ENCODE results near the gene COL20A1. TPM values are rescaled to one million over a fixed set of nuclear protein-coding genes. Genes with fewer than 3 reads are reported as not detected.

COL20A1 gene
- total RNA-seq, 1 donor from 2014 or later = 4.1 TPM

DNA sequence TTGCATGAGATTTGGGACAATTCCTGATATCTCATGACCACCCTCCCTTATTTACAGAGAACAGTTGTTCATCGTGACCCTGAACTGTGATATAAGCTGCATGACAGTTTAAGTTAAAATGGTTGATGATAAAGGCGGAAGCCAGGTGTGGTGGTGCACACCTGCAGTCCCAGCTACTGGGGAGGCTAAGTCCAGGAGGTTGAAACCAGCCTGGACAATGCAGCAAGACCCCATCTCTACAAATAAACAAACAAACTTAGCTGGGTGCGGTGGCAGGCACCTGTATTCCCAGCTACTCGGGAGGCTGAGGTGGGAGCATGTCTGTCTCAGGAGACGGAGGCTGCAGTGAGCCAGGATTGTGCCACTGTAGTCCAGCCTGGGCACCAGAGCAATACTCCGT is 24.1 kb downstream of the COL20A1 start:
- FAIRE-seq (no peak), DNase-seq (ENCODE audit: low spot score in 2 of 2) (no peak)

GRCh38 chr20:63317601-63318291 is 24.8 kb downstream of the COL20A1 start:
- DNase-seq (ENCODE audit: low spot score in 2 of 2) (no peak), FAIRE-seq (no peak)

DNA sequence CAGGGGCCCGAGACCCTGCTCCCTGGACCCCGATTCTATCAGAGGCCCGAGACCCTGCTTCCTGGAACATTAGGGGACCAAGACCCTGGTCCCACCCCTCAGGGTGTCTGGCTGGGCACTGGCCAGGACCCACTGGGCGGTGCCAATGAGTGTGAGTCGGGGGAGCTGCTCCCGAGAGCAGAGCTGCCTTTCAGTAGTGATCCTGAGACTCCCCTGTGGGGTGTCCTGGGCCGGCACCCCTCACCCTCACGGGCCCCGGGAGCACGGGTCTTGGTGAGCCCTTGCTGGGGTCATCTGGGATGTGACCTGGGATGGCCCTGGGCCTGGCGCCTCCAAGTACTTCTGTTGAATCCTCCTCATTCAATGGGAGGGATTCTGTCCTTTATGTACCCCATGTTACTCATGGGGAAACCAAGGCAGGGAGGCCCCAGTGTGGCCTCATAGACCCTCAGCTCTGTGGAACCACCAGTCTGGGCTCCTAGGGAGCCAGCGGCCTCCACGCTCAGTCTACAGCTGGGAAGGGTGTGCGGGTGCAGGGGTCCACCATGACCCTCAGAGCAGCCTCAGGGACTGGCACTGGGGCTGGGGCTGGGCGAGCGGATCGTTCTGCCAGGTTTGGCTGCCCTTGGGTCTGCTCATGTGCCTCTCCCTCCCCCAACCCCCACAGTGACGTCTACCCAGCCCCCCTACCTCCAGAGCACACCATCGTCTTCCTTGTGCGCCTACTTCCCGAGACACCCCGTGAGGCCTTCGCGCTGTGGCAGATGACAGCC is 25.6 kb downstream of the COL20A1 start:
- DNase-seq (ENCODE audit: low spot score in 2 of 2) (no peak), FAIRE-seq (no peak)

GRCh38 chr20:63319164-63320040 is 26.4 kb downstream of the COL20A1 start:
- DNase-seq (ENCODE audit: low spot score in 2 of 2) (no peak), FAIRE-seq (no peak)

DNA sequence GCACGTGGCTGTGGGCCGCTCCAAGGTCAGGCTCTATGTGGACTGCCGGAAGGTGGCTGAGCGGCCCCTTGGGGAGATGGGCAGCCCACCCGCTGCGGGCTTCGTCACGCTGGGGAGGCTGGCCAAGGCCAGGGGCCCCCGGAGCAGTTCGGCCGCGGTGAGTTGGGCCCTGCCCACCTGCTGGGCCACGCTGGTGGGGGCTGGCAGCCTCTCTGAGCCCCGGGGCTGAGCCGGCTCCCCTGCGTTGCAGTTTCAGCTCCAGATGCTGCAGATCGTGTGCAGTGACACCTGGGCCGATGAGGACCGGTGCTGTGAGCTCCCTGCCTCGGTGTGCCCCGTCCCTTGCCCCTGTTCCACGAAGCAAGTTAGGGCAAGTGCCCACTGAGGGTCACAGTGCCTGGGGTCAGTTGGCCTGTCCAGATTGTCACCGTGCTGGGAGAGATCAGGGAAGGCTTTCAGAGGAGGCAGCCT is 27.1 kb downstream of the COL20A1 start:
- FAIRE-seq (no peak), DNase-seq (ENCODE audit: low spot score in 2 of 2) (no peak)

DNA sequence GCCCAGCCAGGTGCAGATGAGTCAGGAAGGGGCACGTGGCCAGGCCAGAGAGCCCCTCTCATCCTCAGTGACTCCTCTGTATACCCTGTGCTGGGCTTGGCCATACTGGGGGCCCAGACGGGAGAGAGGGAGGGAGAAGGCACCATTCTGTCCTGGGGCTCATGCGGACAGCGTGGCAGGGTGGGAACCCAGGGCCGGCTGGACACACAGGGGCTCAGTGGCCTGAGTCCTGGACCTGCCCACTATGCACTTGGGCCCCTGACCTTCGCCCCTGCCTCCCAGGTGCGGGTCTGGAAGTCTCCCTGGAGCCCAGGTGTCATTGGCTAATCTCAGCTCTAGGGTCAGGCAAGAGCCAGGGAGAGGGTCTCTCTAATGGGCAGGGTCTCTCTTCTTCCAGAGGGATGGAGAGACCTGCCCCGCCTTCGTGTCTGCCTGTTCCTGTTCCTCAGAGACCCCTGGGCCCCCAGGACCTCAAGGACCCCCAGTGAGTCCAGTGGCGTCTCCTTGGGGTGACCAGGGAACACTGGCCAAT is 27.7 kb downstream of the COL20A1 start:
- FAIRE-seq = no peak
- DNase-seq (ENCODE audit: low spot score in 2 of 2) = no peak

- DNase-seq (ENCODE audit: low spot score in 2 of 2) = no peak
- no peak for FAIRE-seq
Measured at GRCh38 chr20:63321148-63321831, 28.3 kb downstream of the COL20A1 start.

- DNase-seq (ENCODE audit: low spot score in 2 of 2) = no peak
- no peak for FAIRE-seq
Measured at GRCh38 chr20:63322146-63322932, 29.4 kb downstream of the COL20A1 start.

- FAIRE-seq (no peak), DNase-seq (ENCODE audit: low spot score in 2 of 2) (no peak)
Measured at GRCh38 chr20:63322933-63323273, 29.9 kb downstream of the COL20A1 start.

DNA sequence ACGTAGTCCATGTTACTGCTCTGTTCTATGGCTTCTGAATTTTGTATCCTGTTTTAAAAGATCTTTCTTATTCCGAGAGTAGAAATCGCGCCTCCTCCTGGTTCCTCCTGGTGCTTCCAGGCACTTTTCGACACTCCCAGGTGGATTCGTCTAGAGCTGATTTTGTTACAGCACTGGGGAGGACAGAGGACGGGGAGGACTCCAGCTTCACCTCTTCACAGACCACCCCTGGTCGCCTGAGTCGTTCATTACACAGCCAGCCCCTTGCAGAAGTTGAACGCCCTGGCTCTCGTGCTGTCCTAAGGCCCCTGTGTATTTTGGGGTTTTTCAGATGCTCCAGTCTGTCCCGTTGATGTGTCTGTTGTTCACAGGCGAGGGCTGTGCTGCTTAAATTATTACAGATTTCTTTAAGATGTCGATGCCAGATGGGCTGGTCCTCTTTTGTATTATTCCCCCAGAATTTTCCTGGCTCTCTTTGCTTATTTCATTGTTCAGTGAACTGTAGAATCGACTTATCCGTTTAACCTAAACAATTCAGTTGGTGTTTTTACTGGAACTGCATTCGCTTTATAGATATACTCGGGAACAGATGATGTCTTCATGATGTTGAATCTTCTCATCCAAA is 30.5 kb downstream of the COL20A1 start:
- DNase-seq (ENCODE audit: low spot score in 2 of 2) (no peak), FAIRE-seq (no peak)

DNA sequence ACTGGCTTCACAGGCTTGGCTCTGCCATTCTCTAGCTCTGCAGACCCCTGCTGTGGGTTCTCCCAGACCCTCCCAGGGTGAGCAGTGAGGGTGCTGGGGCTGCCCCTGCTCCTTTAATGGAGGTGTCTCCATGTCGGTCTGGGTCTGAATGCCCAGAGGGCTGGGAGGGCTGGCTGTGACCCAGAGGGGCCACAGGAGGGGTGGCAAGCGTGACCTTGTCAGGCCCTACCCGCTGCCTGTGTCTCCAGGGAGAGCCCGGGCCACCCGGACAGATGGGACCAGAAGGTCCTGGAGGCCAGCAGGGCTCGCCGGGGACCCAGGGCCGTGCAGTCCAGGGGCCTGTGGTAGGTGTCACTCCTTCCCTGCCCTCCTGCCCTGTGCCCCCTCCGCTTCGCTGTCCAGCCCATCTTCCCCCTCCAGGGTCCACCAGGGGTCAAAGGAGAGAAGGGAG is 32.1 kb downstream of the COL20A1 start:
- no peak for FAIRE-seq
- DNase-seq (ENCODE audit: low spot score in 2 of 2) = no peak

DNA sequence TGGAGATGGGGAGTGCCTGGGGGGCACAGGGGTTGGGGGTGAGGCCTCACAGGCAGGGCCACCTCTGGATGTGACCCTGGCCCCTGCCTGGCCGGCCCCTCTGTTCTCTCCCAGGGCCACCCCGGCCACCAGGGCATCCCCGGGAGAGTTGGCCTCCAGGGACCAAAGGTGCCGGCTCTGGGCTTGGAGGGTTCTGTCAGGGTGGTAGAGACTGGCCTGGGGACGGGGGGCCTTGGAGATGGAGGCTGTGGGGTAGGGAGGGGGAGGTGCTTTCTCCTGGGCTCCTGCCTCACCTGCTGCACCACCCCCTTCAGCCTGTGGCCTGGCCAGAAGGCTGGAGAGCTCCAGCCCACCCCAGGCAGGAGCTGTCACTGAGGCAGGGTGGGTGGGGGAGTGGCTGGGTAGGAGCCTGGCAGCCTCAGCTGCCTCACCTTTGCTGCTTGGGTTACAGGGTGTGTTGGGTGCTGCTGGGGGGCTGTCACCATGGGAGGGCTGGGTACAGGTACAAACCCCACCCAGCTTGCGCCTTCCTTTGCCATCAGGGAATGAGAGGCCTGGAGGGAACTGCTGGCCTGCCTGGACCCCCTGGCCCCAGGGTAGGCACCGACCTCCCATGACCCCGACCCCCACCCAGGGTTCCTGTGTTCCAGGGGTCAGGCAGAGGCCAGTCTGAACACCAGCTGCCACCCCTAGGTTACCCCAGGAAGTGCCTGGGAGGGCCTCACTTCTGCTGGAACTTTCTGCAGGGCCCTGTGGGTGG is 32.7 kb downstream of the COL20A1 start:
- FAIRE-seq (no peak), DNase-seq (ENCODE audit: low spot score in 2 of 2) (no peak)

DNA sequence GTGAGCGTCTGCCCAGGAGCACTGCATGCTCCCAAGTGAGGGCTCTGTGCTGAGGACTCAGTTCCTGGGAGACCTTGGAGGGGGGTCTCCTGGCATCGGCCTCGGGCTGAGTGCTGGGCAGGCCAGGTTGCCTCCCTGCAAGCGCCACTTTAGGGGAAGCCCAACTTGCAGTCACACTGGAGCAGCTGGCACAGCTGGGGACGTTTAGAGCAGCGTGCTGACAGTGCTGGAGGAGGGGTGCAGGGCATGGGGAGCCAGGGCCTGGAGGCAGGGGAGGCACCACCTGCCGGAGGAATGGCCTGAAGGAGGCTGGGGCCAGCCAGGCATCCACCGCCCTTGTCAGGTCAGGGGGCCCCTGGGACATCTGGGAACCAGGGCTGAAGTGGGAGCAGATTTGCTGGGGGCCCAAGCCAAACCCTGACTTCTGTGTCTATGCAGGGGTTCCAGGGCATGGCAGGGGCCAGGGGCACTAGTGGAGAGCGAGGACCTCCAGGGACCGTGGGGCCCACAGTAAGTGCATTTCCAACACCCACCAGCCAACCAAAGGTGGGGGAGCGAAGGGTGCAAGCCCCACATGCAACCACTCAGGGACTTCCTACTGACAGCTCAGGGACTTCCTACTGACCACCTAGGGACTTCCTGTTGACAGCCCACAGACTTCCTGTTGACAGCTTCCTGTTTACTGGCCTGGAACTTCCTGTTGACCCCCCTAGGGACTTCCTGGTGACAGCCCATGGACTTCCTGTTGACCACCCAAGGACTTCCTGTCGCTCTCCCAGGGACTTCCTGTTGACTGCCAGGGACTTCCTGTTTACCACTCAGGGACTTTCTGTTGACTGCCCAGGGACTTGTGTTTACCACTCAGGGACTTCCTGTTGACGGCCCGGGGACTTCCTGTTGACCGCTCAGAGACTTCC is 33.6 kb downstream of the COL20A1 start:
- no peak for DNase-seq (ENCODE audit: low spot score in 2 of 2)
- FAIRE-seq = no peak

DNA sequence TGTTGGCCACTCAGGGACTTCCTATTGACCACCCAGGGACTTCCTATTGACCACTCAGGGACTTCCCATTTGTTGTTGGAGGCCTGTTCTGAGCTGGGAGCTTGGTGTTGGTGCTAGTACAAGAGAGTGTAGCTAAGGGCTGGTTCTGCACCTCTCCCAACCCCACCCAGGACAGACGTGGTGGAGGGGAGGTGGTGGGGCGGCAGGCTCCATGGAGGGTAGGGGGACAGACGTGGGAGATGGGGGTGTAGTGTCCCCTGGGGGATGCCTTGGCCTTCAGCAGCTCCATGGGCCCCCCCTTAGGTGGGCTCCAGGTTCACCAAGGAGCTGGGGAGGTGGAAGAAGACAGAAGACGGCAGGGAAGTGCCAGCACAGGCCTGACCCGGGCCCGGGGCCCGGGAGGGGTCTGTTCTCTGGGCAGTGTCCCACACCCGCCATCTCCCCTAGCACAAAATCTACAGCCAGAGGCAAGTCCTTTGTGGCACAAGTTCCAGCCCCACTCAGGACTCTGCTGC is 34.3 kb downstream of the COL20A1 start:
- DNase-seq (ENCODE audit: low spot score in 2 of 2) (no peak), FAIRE-seq (no peak)

DNA sequence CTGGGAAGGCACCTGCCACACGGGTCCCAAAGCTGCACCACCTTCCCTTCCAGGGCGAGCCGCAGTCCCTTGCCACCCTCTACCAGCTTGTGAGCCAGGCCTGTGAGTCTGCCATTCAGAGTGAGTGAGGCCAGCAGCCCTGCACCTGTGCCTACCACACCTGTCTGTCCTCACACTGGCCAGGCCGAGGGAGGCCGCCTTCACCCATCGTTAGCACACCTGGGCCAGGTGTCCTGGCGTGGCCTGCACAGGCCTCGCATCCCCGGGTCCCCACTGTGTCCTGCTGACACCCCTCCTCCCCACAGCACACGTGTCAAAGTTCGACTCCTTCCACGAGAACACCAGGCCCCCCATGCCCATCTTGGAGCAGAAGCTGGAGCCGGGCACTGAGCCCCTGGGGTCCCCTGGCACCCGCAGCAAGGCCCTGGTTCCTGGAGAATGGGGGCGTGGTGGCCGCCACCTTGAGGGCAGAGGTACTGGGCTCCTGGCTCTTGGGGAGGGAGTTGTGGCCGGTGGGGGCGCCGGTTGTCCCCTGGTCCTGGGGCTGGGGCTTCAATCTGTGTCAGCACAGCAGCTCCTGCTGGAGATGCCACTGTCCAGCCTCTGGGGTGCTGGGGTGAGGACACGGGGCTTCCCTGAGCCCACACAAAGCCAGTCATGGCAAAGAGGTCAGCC is 35.2 kb downstream of the COL20A1 start:
- no peak for DNase-seq (ENCODE audit: low spot score in 2 of 2)
- FAIRE-seq = no peak

DNA sequence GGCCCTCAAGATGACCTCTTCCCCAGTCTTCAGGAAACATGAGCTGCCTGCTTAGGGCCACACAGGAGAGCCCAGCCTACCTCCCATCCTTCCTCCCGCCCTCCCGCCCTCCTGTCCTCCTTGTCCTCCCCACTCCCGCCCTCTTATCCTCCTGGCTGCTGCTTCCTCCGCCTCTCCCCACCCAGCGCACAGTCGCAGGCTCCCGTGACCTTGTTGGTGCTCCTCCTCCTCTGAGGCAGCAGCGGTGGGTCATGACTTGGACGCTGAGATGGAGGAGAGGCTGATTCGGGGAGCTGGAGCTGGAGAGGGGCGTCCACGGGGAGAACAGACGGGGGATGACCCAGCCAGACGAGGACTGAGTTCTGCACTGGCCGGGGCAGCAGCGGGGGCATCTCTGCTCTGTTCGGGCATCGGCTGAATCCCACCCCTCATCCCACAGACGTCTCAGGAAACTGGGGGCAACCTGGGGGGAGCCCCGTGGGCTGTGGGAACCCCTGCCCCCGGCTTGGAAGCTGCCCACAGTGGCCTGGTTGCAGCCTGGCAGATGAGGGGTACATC is 35.8 kb downstream of the COL20A1 start:
- no peak for DNase-seq (ENCODE audit: low spot score in 2 of 2)
- FAIRE-seq = no peak
